T-helper 17 cell (primary cell): Measurements from ENCODE around the gene PLEKHH1. TPM values are rescaled to one million over a fixed set of nuclear protein-coding genes. Genes with fewer than 3 reads are reported as not detected.

Experiments used
- ATAC-seq: fragments of 150-1000 bp; cut with Tn5 transposase; 2 replicates; pipeline ENCODE4 v1.10.0; 2021; ENCODE audit warnings: mild to moderate bottlenecking, moderate library complexity
- DNase-seq, 3 donors: peaks; one replicate each; pipeline versions ENCODE4 v3.0.0 to v3.0.0-alpha.2; 2020 to 2021
- H3K9me3 ChIP-seq: one replicate; pipeline ENCODE4 v1.7.0; 2013; ENCODE audit warnings: low read length, mild to moderate bottlenecking; ENCODE audit not compliant: control insufficient read depth, poor library complexity, severe bottlenecking
- H3K27ac Mint-ChIP-seq: one replicate; pipeline ENCODE4 v1.8.0; 2022; ENCODE audit warnings: mild to moderate bottlenecking, moderate library complexity, mixed read lengths
- H3K27me3 Mint-ChIP-seq: one replicate; pipeline ENCODE4 v1.8.0; 2022; ENCODE audit warnings: mixed read lengths
- H3K36me3 Mint-ChIP-seq: one replicate; pipeline ENCODE4 v1.8.0; 2022; ENCODE audit warnings: low read depth, mixed read lengths
- H3K4me1 Mint-ChIP-seq: one replicate; pipeline ENCODE4 v1.8.0; 2022; ENCODE audit warnings: mild to moderate bottlenecking, mixed read lengths
- H3K4me3 Mint-ChIP-seq: one replicate; pipeline ENCODE4 v1.8.0; 2022; ENCODE audit warnings: mild to moderate bottlenecking, moderate library complexity, mixed read lengths
- total RNA-seq, 4 donors: library from RNA in 2 of 4; stranded (reverse) in 2 of 4; gene quantifications; one replicate each; pipeline ENCODE4 v1.2.3 and lab custom pipeline; 2022 to 2026

PLEKHH1 gene
- total RNA-seq, 2 donors from 2014 or later: 0.12 TPM; not detected in 1

DNA sequence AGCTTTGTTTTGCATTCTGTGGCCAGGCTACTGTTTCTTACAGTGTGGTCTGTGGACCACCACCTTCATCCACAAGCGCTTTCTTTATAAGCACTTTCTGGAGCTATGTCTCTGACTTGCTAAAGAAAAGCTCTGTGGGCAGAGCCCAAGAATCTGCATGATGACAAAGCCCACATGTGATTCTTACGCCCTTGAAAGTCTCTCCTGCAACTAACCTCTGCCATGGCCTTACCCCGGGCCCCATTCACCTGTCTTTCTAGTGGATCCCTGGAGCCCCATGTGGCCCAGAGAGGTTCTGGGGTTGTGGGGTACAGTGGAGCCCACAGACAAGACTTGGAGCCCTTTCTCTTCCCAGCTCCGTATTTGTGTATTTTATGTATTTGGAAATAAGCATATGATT is 16.6 kb downstream of the PLEKHH1 start:
- DNase-seq: no peak
- Mint-ChIP-seq H3K36me3 (peaks cover 2% of the 10 kb centered on the region), H3K27ac (no peak overlapping the region), H3K27me3 (peaks cover 26% of the 10 kb centered on the region), H3K4me3 (no peak overlapping the region), H3K4me1 (peaks cover 2% of the 10 kb centered on the region)
- H3K9me3 ChIP-seq: no peaks in the 10 kb centered on the region
- no peak for ATAC-seq

GRCh38 chr14:67551123-67551522 is 18.0 kb downstream of the PLEKHH1 start:
- H3K27ac Mint-ChIP-seq: no peak overlapping the region
- peaks cover 2% of the 10 kb centered on the region for H3K4me1 Mint-ChIP-seq
- ATAC-seq (no peak), DNase-seq (no peak)
- H3K36me3 Mint-ChIP-seq: peaks cover 2% of the 10 kb centered on the region
- no peak overlapping the region for H3K4me3 Mint-ChIP-seq
- no peaks in the 10 kb centered on the region for H3K9me3 ChIP-seq
- H3K27me3 Mint-ChIP-seq: peaks cover 17% of the 10 kb centered on the region

DNA sequence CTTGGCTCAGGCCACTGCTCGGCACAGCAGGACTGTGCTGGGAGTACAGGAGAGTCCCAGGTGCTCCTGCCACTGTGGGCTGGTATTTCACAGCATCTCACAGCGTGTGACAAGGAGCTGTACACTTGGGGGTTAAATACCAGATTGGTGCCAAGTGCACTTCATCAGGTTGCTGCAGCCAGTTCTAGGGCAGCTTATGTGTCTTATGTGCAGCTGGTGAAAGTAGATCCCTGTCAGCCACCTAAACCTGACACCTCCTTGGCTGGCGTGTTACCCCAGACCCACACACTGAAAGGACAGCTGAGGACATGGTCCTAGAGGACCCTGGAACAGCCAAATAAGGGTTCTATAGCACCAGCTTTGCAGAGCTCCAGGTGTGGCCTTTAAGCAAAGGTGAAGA is 18.9 kb downstream of the PLEKHH1 start:
- H3K27me3 Mint-ChIP-seq: peaks cover 16% of the 10 kb centered on the region
- H3K36me3 Mint-ChIP-seq: peaks cover 2% of the 10 kb centered on the region
- H3K9me3 ChIP-seq: no peaks in the 10 kb centered on the region
- H3K4me3 Mint-ChIP-seq: no peak overlapping the region
- ATAC-seq (no peak), DNase-seq (no peak)
- no peak overlapping the region for H3K27ac Mint-ChIP-seq
- H3K4me1 Mint-ChIP-seq: peaks cover 4% of the 10 kb centered on the region

DNA sequence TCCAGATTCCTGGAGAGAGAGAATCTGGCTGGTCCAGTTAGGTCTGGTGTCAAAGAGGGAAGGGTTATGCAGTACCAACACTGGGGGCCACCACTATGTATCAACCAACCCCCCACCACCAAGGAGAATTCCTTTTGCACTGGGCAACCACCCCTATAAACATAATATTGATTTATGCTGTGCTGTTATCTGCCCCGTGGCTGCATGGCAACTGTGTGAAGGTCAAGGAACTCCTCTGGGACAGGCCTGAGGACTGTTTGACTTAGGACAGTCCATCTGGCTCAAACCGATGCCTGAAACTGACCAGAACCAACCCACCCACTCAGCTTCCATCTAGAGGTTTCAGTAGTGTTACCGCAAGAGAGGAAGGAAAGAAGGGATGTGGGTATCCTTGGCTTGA is 20.5 kb downstream of the PLEKHH1 start:
- Mint-ChIP-seq H3K4me3 (no peak overlapping the region), H3K4me1 (peaks cover 8% of the 10 kb centered on the region), H3K27ac (no peak overlapping the region), H3K36me3 (peaks cover 2% of the 10 kb centered on the region), H3K27me3 (peaks cover 25% of the 10 kb centered on the region)
- ATAC-seq: no peak
- no peak for DNase-seq
- H3K9me3 ChIP-seq: no peaks in the 10 kb centered on the region

GRCh38 chr14:67554341-67554740 is 21.3 kb downstream of the PLEKHH1 start:
- Mint-ChIP-seq H3K36me3 (no peaks in the 10 kb centered on the region), H3K4me1 (peaks cover 10% of the 10 kb centered on the region), H3K27me3 (peaks cover 24% of the 10 kb centered on the region), H3K27ac (no peak overlapping the region), H3K4me3 (no peak overlapping the region)
- DNase-seq (no peak), ATAC-seq (no peak)
- H3K9me3 ChIP-seq: no peaks in the 10 kb centered on the region

- Mint-ChIP-seq H3K4me3 (no peak overlapping the region), H3K4me1 (peaks cover 14% of the 10 kb centered on the region), H3K27ac (no peak overlapping the region), H3K36me3 (no peaks in the 10 kb centered on the region), H3K27me3 (peaks cover 20% of the 10 kb centered on the region)
- ATAC-seq (no peak), DNase-seq (no peak)
- H3K9me3 ChIP-seq: no peaks in the 10 kb centered on the region
Measured at GRCh38 chr14:67555518-67556090, 22.5 kb downstream of the PLEKHH1 start.

- H3K9me3 ChIP-seq: no peaks in the 10 kb centered on the region
- no peak for DNase-seq
- Mint-ChIP-seq H3K4me3 (no peak overlapping the region), H3K4me1 (peaks cover 14% of the 10 kb centered on the region), H3K27me3 (peaks cover 20% of the 10 kb centered on the region), H3K36me3 (no peaks in the 10 kb centered on the region), H3K27ac (no peak overlapping the region)
- no peak for ATAC-seq
Measured at GRCh38 chr14:67556671-67557070, 23.6 kb downstream of the PLEKHH1 start.

DNA sequence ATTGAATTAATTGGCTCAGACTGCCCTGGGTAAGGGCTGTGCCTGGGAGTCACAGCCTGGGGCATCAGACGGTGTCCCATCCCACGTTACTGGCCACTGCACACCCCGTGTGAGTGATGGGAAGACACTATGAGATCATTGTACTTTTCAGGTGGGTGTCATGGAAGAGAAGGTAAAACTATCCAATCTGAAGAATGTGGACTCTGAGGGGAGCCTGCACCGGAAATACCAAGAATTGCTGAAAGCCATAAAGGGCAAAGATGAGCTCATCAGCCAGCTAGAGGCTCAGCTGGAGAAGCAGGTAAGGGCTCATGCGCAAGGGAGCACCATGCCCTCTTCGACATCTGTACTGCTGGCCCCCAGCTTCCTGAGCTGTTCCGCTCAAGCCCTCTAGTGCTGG is 24.0 kb downstream of the PLEKHH1 start:
- no peaks in the 10 kb centered on the region for H3K36me3 Mint-ChIP-seq
- H3K4me3 Mint-ChIP-seq: no peak overlapping the region
- no peak overlapping the region for H3K27ac Mint-ChIP-seq

DNA sequence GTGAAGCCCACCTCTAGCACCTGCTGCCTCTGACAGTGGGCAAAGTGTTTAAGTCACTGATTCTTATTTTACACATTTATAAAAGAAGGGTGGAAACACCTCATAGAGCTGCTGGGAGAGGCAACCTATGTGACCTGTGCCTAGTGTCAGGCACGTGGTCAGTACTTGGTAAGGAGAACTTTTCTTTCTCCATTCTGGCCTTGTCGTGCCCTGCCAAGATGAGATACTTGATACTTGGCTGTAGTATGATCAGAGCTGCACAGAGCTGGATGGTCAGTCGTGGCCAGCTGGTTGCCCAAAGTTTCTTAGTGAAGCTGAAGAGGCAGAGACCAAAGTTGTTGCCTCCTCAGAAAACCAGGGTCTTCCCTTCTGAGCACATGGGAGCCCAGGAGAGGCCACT is 24.6 kb downstream of the PLEKHH1 start:
- Mint-ChIP-seq H3K4me1 (peaks cover 11% of the 10 kb centered on the region), H3K4me3 (no peak overlapping the region), H3K36me3 (no peaks in the 10 kb centered on the region), H3K27me3 (peaks cover 20% of the 10 kb centered on the region), H3K27ac (no peak overlapping the region)
- H3K9me3 ChIP-seq: no peaks in the 10 kb centered on the region
- ATAC-seq (no peak), DNase-seq (no peak)

More for the DNA sequence above, 24.0 kb downstream of the PLEKHH1 start:
- no peak for DNase-seq
- H3K4me1 Mint-ChIP-seq: peaks cover 12% of the 10 kb centered on the region
- no peak for ATAC-seq
- peaks cover 20% of the 10 kb centered on the region for H3K27me3 Mint-ChIP-seq
- no peaks in the 10 kb centered on the region for H3K9me3 ChIP-seq

DNA sequence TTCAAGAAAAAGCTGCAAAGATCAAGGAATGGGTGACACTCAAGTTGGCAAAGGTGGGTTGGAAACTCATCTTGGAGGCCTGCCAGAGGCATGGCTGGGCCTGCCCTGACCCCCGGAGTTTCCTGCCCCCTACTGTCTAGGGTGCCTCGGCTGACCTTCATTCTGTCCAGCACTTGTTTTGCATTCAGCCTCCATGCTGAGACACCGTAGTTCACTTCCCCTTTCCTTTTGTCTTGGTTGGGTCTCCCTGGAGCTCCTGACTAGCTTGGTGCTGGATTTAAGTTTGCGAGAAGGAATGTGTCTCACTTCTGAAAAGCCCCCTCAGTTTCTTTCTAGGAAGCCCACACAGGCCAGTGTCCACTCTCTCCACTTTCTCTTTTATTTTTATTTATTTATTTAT is 26.5 kb downstream of the PLEKHH1 start:
- ATAC-seq: no peak
- no peaks in the 10 kb centered on the region for H3K9me3 ChIP-seq
- Mint-ChIP-seq H3K4me3 (no peak overlapping the region), H3K27me3 (peaks cover 11% of the 10 kb centered on the region), H3K4me1 (peaks cover 11% of the 10 kb centered on the region), H3K27ac (no peak overlapping the region), H3K36me3 (no peaks in the 10 kb centered on the region)
- DNase-seq: no peak

GRCh38 chr14:67562025-67562775 is 29.1 kb downstream of the PLEKHH1 start:
- Mint-ChIP-seq H3K4me1 (peaks cover 9% of the 10 kb centered on the region), H3K4me3 (no peak overlapping the region), H3K36me3 (no peaks in the 10 kb centered on the region), H3K27ac (no peak overlapping the region), H3K27me3 (peaks cover 7% of the 10 kb centered on the region)
- ATAC-seq (no peak), DNase-seq (no peak)
- H3K9me3 ChIP-seq: no peaks in the 10 kb centered on the region

DNA sequence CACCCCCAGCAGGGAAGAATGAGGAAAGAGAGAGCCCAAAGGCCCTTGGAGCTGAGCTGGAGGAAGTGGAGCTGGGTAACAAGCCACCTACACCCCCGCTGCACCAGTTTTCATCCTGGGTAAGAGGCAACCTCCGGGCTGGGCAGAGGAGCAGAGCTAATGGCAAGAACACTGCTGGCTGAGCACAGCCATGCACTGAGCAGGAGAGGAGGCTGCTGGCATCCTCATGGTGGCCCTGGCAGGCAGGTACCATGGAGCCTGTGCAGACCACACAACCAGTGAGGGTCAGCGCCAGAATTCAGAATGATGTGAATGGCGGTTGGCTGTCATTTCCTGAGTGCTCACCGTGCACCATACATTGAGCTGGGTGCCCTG is 29.7 kb downstream of the PLEKHH1 start:
- Mint-ChIP-seq H3K4me3 (no peak overlapping the region), H3K4me1 (peaks cover 12% of the 10 kb centered on the region), H3K36me3 (no peaks in the 10 kb centered on the region), H3K27me3 (peaks cover 12% of the 10 kb centered on the region), H3K27ac (no peak overlapping the region)
- no peak for DNase-seq
- no peaks in the 10 kb centered on the region for H3K9me3 ChIP-seq
- ATAC-seq: no peak

- Mint-ChIP-seq H3K4me1 (peaks cover 7% of the 10 kb centered on the region), H3K4me3 (no peak overlapping the region), H3K27ac (no peak overlapping the region), H3K36me3 (no peaks in the 10 kb centered on the region), H3K27me3 (peaks cover 11% of the 10 kb centered on the region)
- ATAC-seq: no peak
- DNase-seq: no peak
- no peaks in the 10 kb centered on the region for H3K9me3 ChIP-seq
Measured at GRCh38 chr14:67564236-67564635, 31.1 kb downstream of the PLEKHH1 start.

- no peak for ATAC-seq
- H3K27ac Mint-ChIP-seq: no peak overlapping the region
Measured at GRCh38 chr14:67566908-67567307, 33.8 kb downstream of the PLEKHH1 start.

More at GRCh38 chr14:67566908-67567307, 33.8 kb downstream of the PLEKHH1 start:
- Mint-ChIP-seq H3K4me3 (no peak overlapping the region), H3K27me3 (peaks cover 23% of the 10 kb centered on the region), H3K36me3 (no peaks in the 10 kb centered on the region), H3K4me1 (peaks cover 9% of the 10 kb centered on the region)
- no peak for DNase-seq
- H3K9me3 ChIP-seq: no peaks in the 10 kb centered on the region
